ENCODE results near the gene TDRD15.
"Not testable (repeated sequence)": the region's sequence is repeated elsewhere in the genome, so short reads cannot be mapped to it uniquely, and the experiment has no call there.

The TDRD15 gene

GRCh38 chr2:21148718-21149117 is 24.9 kb downstream of the TDRD15 start:
- no peak for DNase-seq

DNA sequence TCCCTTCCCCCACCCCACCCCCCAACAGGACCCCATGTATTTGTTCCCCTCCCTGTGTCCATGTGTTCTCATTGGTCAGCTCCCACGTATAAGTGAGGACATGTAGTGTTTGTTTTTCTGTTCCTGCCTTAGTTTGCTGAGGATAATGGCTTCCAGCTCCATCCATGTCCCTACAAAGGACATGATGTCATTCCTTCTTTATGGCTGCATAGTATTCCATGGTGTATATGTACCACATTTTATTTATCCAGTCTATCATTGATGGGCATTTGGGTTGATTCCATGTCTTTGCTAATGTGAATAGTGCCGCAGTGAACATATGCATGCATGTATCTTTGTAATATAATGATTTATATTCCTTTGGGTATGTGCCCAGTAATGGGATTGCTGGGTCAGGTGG is 27.5 kb downstream of the TDRD15 start:
- DNase-seq: not testable (repeated sequence)

- DNase-seq: no peak
These were observed 31.8 kb downstream of the TDRD15 start for GRCh38 chr2:21155365-21156136.

GRCh38 chr2:21161122-21161521 is 37.4 kb downstream of the TDRD15 start:
- DNase-seq: no peak

DNA sequence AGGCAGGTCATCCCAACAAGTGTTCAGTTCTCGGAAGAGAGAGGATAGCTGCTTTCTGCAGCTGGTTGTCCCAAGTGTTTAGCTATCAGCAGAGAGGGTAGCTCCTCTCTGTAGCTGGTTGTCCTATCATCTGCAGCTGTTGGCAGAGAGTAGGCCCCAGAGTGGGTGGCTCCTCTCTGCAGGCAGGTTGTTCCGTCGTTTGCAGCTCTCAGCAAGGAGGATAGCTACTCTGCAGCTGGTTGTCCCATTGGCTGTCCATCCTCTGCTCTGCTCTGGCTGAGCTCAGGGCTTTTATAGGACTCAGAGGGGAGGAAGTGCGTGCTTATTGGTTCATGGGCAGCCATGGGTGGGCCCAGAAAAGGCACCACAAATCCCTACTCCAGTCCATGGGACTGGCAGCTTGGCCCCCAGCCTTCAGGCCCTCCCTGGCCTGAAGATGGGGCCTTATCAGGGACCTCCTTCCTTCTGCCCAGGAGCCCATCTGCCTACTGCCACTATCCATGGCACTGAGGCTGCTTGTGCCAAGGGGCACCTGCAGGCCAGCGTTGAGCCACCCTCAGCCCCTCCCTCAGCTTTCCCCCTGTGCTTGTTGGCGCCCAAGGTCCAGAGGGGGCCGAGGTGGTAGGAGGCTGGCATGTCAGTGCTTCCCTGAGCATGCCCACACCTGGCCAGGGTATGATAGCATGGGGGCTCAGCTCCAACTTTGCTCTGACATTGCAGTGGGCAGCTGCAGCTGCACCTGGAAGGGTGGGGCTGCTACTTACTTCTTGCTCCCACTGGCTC is 38.3 kb downstream of the TDRD15 start:
- DNase-seq: no peak

DNA sequence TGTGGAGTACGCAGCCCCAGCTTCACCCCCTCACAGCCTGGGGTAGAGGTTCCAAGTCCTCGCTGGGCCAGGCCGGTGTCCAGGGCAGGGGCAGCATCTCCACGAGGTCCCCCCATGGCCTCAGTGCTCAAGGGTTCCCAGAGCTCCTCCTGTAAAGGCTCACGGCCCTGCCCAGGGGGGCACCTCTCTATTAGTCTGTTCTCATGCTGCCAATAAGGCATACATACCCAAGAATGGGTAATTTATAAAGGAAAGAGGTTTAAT is 38.8 kb downstream of the TDRD15 start:
- DNase-seq: no peak

- no peak for DNase-seq
These were observed 39.4 kb downstream of the TDRD15 start for GRCh38 chr2:21163213-21163612.

DNA sequence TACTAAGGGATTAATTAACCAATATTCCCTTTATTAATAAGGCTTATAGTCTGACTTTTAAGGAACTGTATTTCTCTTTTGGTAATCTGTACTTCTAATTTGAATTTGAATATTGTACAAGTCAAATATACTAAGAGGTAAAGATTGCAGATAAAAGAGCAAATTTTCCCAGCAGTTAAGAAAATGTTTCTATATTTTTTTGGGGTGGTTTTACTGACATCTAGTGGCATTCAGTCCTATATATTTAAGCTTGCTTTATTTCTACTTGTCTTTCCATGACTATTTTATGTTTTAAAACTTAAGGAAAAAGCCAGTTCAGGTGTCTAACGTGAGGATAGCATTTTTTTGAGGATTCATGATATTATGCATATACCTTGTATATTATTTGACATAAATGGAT is 41.6 kb downstream of the TDRD15 start:
- DNase-seq: no peak

GRCh38 chr2:21175895-21176646 is 52.3 kb downstream of the TDRD15 start:
- DNase-seq: no peak

DNA sequence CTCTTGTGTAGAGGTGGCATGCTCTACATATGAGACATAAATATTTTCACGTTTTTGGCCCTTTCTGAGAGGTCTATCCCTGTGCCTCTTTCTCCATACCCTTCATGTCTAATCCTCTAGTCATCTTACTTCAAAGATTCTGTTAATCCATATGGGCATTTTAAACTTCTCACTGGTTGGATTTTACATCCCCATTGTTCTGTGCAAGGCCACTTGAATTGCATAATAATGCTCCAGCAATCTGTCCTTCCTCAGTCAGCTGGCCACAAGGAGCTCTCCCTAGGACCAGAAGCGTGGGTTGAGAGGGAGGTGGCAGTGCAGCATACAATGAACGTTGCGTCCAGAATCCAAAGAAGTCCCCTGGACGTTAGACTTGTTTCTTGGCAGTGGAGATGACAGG is 58.2 kb downstream of the TDRD15 start:
- no peak for DNase-seq

- no peak for DNase-seq
These were observed 59.5 kb downstream of the TDRD15 start for GRCh38 chr2:21183306-21183705.

DNA sequence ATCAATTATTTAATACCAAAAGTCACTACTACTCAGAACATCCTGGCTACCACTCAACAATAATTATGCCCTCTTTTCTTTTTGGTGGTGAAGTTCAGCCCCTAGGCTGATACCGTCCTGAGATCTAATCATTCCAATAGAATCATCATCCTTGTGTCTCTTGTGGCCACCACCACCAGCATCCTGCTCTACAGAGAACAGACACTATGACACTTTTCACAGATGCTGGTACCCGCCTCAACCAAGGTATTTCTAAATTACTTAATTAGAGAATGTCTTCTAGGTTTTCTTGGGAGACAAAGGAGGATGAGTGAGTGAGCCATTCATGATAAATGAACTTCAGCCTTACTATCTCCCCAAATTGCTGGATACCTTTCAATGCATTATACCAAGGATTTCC is 60.0 kb downstream of the TDRD15 start:
- DNase-seq: no peak

DNA sequence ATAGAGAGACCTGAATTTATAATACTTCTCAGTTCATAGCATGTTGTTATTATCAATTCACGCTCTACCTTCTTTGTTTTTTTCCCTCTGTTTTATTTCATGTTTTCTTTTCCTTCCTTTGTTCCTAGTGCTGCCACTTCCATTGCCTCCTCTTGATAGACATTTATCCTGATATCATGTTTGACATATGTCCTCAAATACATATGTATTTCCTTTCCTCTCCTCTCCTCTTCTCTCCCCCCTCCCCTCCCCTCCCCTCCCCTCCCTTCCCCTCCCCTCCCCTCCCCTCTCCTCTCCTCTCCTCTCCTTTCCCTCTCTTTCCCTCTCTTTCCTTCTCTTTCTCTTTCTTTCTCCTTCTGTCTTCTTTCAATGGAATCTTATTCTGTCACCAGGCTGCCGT is 67.8 kb downstream of the TDRD15 start:
- no peak for DNase-seq

Data from activated CD4-positive, alpha-beta T cell treated with anti-CD3 and anti-CD28 coated beads, Interleukin-2, amount 50 U/mL, for 48 hours (primary cell).